Endothelial cell (in vitro differentiated cells): ENCODE measurements around the gene COX7A2. TPM values are rescaled to one million over a fixed set of nuclear protein-coding genes. Genes with fewer than 3 reads are reported as not detected.

ENCODE experiments used
- DNase-seq: peaks from one replicate; pipeline ENCODE4 v3.0.0; 2021; ENCODE audit warnings: low spot score
- H3K27ac Mint-ChIP-seq: one replicate; pipeline ENCODE4 v1.8.0; 2021; ENCODE audit warnings: mixed read lengths, inconsistent platforms; ENCODE audit not compliant: unreplicated experiment
- H3K27me3 Mint-ChIP-seq: one replicate; pipeline ENCODE4 v1.8.0; 2021; ENCODE audit warnings: mild to moderate bottlenecking, moderate library complexity, mixed read lengths, inconsistent platforms; ENCODE audit not compliant: unreplicated experiment
- H3K36me3 Mint-ChIP-seq: one replicate; pipeline ENCODE4 v1.8.0; 2021; ENCODE audit warnings: mild to moderate bottlenecking, low read depth, mixed read lengths, inconsistent platforms; ENCODE audit not compliant: unreplicated experiment
- H3K4me1 Mint-ChIP-seq: one replicate; pipeline ENCODE4 v1.8.0; 2021; ENCODE audit warnings: mild to moderate bottlenecking, mixed read lengths, inconsistent platforms; ENCODE audit not compliant: unreplicated experiment
- H3K4me3 Mint-ChIP-seq: one replicate; pipeline ENCODE4 v1.8.0; 2021; ENCODE audit warnings: mild to moderate bottlenecking, mixed read lengths, inconsistent platforms; ENCODE audit not compliant: unreplicated experiment
- H3K9me3 Mint-ChIP-seq: one replicate; pipeline ENCODE4 v1.8.0; 2021; ENCODE audit warnings: mixed read lengths, inconsistent platforms; ENCODE audit not compliant: unreplicated experiment
- long read RNA-seq: library from polyadenylated mRNA; unstranded; transcript quantifications from one replicate; pipeline ENCODE4 v2.0.0, GENCODE V29; 2020; ENCODE audit not compliant: unreplicated experiment
- total RNA-seq: library from RNA; stranded (reverse); fragmentation: NEBNext Ultra II Directional; extraction: Animal tissue kit (Norgen Biotek cat#: 25700); gene quantifications from one replicate; pipeline ENCODE4 v1.2.1, GENCODE V29; 2021; ENCODE audit not compliant: unreplicated experiment
- TF ChIP-seq, protein P1 (sequence below): fragments of 200-600 bp; sonication (generic); IDR thresholded peaks from one replicate; pipeline ENCODE4 v1.5.0; 2021; ENCODE audit warnings: antibody characterized with exemption; ENCODE audit not compliant: unreplicated experiment

COX7A2 gene, protein sequence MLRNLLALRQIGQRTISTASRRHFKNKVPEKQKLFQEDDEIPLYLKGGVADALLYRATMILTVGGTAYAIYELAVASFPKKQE
- 341 TPM for total RNA-seq
- long read RNA-seq, transcript COX7A2-202 (4 exons, 773 nt), result major isoform, 165 of 171 reads
- long read RNA-seq, partial matches to known transcripts, result 0 of 171 reads
- long read RNA-seq, other reads (novel, unspliced or antisense), result 3 of 171 reads

DNA sequence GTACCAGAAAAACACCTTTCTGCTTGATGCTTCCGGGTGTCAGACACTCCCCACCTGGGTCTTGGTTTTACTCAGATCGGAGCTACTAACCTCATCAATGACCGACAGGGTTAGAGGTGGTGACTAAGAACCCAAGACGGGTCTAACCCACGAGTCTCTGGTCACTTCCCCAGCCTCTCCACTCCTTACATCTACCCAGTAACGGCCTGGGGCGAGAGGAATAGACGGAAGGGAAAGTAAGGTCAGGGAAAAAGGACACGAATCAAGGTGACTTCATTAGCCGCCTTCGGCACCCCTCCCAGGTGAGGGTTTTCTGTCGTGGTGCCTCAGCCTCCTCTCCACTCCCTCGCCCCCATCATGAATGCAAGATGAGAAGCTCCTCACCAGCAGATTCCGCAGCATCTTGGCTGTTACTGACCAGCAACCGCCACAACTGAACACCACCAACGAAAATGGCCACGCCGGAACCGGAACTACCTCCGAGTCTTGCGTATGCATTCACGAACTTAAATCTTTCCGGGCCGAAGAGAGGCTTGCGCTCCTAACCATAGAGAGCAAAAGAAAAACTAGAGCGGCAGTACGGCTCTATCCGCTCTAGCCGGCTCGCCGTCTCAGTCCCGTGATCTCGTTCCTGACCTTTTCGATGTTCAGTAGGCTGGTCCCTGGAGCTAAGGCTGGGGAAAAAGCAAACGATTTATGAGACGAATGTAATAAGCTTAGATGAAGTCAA lies at the start of gene COX7A2:
Gene COX7A2 (minus strand): TSS at position 469 of the 730 bp plus-strand sequence. CDS start 67 bp downstream, at position 402.
- Mint-ChIP-seq H3K36me3 (peaks cover 21% of the 10 kb centered on the region), H3K9me3 (no peaks in the 10 kb centered on the region), H3K27ac (peak within 1 kb of the TSS; percentile 100), H3K4me1 (peaks cover 22% of the 10 kb centered on the region), H3K4me3 (peak within 1 kb of the TSS; percentile 99), H3K27me3 (peaks cover 3% of the 10 kb centered on the region)
- TF ChIP-seq, protein P1, sequence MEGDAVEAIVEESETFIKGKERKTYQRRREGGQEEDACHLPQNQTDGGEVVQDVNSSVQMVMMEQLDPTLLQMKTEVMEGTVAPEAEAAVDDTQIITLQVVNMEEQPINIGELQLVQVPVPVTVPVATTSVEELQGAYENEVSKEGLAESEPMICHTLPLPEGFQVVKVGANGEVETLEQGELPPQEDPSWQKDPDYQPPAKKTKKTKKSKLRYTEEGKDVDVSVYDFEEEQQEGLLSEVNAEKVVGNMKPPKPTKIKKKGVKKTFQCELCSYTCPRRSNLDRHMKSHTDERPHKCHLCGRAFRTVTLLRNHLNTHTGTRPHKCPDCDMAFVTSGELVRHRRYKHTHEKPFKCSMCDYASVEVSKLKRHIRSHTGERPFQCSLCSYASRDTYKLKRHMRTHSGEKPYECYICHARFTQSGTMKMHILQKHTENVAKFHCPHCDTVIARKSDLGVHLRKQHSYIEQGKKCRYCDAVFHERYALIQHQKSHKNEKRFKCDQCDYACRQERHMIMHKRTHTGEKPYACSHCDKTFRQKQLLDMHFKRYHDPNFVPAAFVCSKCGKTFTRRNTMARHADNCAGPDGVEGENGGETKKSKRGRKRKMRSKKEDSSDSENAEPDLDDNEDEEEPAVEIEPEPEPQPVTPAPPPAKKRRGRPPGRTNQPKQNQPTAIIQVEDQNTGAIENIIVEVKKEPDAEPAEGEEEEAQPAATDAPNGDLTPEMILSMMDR, result no peak
- DNase-seq, result peak; percentile 83

DNA sequence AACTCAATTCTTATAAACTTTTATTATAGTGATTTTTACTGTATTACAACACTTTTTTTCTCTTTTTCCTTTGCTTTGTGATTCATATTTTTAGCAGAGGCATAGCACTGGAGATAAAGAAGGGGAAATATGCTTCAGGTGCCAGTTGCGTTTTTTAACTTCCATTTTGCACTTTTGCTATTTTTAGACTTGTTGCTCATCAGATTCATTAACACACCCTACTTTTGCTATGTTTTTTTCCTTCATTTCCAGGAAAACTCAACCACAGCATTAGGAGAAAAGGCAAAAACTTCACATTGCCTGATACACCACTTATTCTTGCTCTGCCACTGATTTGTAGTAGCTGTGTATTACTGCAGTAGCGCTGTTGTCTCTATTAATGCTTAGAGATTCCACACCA lies 49.0 kb upstream of the COX7A2 start:
- DNase-seq, result no peak
- Mint-ChIP-seq H3K9me3 (no peaks in the 10 kb centered on the region), H3K4me3 (no peak overlapping the region), H3K27me3 (no peaks in the 10 kb centered on the region), H3K36me3 (no peaks in the 10 kb centered on the region), H3K27ac (no peak overlapping the region), H3K4me1 (peaks cover 3% of the 10 kb centered on the region)
- TF ChIP-seq, protein P1, result no peak

DNA sequence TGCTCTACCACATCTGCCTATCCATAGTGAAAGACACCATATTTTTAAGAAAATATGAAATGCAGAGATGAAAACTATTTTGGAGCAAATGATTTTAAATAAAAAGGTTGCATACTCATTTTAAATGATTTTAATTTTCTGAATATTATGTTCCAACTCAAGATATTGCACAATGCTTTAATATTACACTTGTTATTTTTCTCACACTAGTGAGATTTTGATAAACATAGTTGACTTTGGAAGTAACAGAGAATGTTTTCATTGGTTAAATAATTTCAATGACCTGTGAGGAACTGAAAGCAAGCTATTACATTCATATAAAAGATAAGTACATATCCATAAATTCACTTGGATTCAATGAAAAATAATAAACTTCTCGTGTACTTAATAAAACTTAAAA lies 48.1 kb upstream of the COX7A2 start:
- peaks cover 3% of the 10 kb centered on the region for H3K4me1 Mint-ChIP-seq
- TF ChIP-seq, protein P1, result no peak
- no peak overlapping the region for H3K4me3 Mint-ChIP-seq
- H3K9me3 Mint-ChIP-seq, result no peaks in the 10 kb centered on the region
- H3K27ac Mint-ChIP-seq, result no peak overlapping the region
- DNase-seq, result no peak
- no peaks in the 10 kb centered on the region for H3K36me3 Mint-ChIP-seq
- H3K27me3 Mint-ChIP-seq, result no peaks in the 10 kb centered on the region

DNA sequence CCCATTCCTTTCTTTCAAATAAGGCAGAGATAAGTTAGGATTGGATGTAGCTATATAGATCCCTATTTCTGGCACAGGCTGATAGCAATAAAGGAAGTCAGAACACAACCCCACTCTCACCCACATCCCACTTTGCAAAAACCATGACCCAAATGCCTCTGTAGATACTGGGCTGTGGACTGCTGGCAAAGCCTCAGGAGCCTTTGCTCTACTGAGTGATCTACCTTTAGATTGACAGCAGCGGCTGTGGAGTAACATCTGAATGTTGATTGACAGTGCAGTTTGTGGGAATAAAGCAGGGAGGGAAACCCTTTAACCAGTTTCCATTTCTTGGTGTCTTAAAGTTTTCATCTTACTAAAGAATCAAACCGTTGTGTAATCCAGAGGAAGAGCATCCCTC lies 47.7 kb upstream of the COX7A2 start:
- TF ChIP-seq, protein P1, result no peak
- H3K36me3 Mint-ChIP-seq, result no peaks in the 10 kb centered on the region
- no peaks in the 10 kb centered on the region for H3K9me3 Mint-ChIP-seq
- H3K27ac Mint-ChIP-seq, result no peak overlapping the region
- H3K27me3 Mint-ChIP-seq, result no peaks in the 10 kb centered on the region
- DNase-seq, result no peak
- peaks cover 3% of the 10 kb centered on the region for H3K4me1 Mint-ChIP-seq
- no peak overlapping the region for H3K4me3 Mint-ChIP-seq
